Measurements from ENCODE around the gene CCDC195.

GRCh38 chr2:224711859-224712665 is 4.1 kb downstream of the CCDC195 start:
- TF ChIP-seq CTCF (IDR thresholded peaks at IDR 0.05) (no peak), POLR2A (IDR thresholded peaks at IDR 0.05) (no peak), POLR2AphosphoS5 (IDR thresholded peaks at IDR 0.05) (no peak)

Data from breast epithelium (tissue), 3 donors.